Thyroid gland (tissue), 4 donors: ENCODE results near the gene ZC3H7B.

Experiments
- CTCF ChIP-seq, 6 experiments: fragments of 200-600 bp in 3 of 6; fragments of 450-650 bp in 3 of 6; sonication (generic) in 3 of 6; IDR thresholded peaks; one replicate each; pipeline ENCODE4 v1.5.1; 2016 to 2019; ENCODE audit warnings: antibody characterized with exemption in 6 of 6, mild to moderate bottlenecking in 2 of 6, inconsistent platforms in 1 of 6, moderate library complexity in 1 of 6
- POLR2A ChIP-seq, 2 donors: fragments of 450-650 bp; IDR thresholded peaks; one replicate each; pipeline ENCODE4 v1.6.1; 2017; ENCODE audit warnings: antibody characterized with exemption in 2 of 2, mild to moderate bottlenecking in 2 of 2, moderate library complexity in 1 of 2

GRCh38 chr22:41397143-41397811 lies 96.0 kb downstream of the ZC3H7B start:
- TF ChIP-seq CTCF (IDR thresholded peaks at IDR 0.05) (no peak), POLR2A (IDR thresholded peaks at IDR 0.05) (no peak)
